ENCODE results near the gene GOLT1A.

GOLT1A gene

GRCh38 chr1:204202481-204202880 is 11.3 kb downstream of the GOLT1A start:
- H3K4me1 ChIP-seq (ENCODE audit: control extremely low read depth in 1 of 4, control insufficient read depth in 4 of 4, insufficient read depth in 4 of 4, low read length in 3 of 4): peaks cover 0 to 9% (median 0%) of the 10 kb centered on the region in 4 experiments
- ChIA-PET CTCF (interaction anchor here (1.3 to 5.9 kb wide), 2 partner anchors 12 to 35 kb away, joined by 4 to 265 read pairs; partner anchors contain the start of gene REN), POLR2A (no interaction called here)
- 100% methylated on average over 2 of the region's 4 CpGs for WGBS (ENCODE audit: insufficient coverage)
- H3K27ac ChIP-seq (ENCODE audit: insufficient read depth in 1 of 2, low read depth in 1 of 2, low read length in 2 of 2, poor library complexity in 1 of 2, severe bottlenecking in 2 of 2): no peak overlapping the region
- H3K4me3 ChIP-seq (ENCODE audit: control insufficient read depth in 1 of 7, extremely low read depth in 1 of 7, insufficient read depth in 4 of 7, low read depth in 2 of 7, low read length in 6 of 7): no peak overlapping the region
- DNase-seq: no peak
- no peaks in the 10 kb centered on the region for H3K36me3 ChIP-seq (ENCODE audit: control insufficient read depth in 4 of 4, insufficient read depth in 4 of 4, low read length in 3 of 4)
- H3K27me3 ChIP-seq (replicated peaks in 2 of 5; ENCODE audit: control insufficient read depth in 4 of 5, insufficient read depth in 5 of 5, low read length in 4 of 5): no peaks in the 10 kb centered on the region
- H3K9me3 ChIP-seq (ENCODE audit: control extremely low read depth in 1 of 5, control insufficient read depth in 4 of 5, insufficient read depth in 2 of 5, low read depth in 1 of 5, low read length in 4 of 5): no peaks in the 10 kb centered on the region

- ChIA-PET CTCF (interaction anchor here (1.9 kb wide), 1 partner anchor 39 kb away, joined by 7 read pairs; no protein-coding TSS in a partner anchor), POLR2A (interaction anchor here (0.5 kb wide), 1 partner anchor 44 kb away, joined by 4 read pairs; no protein-coding TSS in a partner anchor)
- H3K9me3 ChIP-seq (ENCODE audit: control extremely low read depth in 1 of 5, control insufficient read depth in 4 of 5, insufficient read depth in 2 of 5, low read depth in 1 of 5, low read length in 4 of 5): no peaks in the 10 kb centered on the region
- no peaks in the 10 kb centered on the region for H3K27me3 ChIP-seq (replicated peaks in 2 of 5; ENCODE audit: control insufficient read depth in 4 of 5, insufficient read depth in 5 of 5, low read length in 4 of 5)
- WGBS (ENCODE audit: insufficient coverage): 94% methylated on average over 9 of the region's 12 CpGs
- peaks cover 0 to 3% (median 0%) of the 10 kb centered on the region in 4 experiments for H3K4me1 ChIP-seq (ENCODE audit: control extremely low read depth in 1 of 4, control insufficient read depth in 4 of 4, insufficient read depth in 4 of 4, low read length in 3 of 4)
- DNase-seq: no peak
- no peaks in the 10 kb centered on the region for H3K36me3 ChIP-seq (ENCODE audit: control insufficient read depth in 4 of 4, insufficient read depth in 4 of 4, low read length in 3 of 4)
- H3K4me3 ChIP-seq (ENCODE audit: control insufficient read depth in 1 of 7, extremely low read depth in 1 of 7, insufficient read depth in 4 of 7, low read depth in 2 of 7, low read length in 6 of 7): no peak overlapping the region
- H3K27ac ChIP-seq (ENCODE audit: insufficient read depth in 1 of 2, low read depth in 1 of 2, low read length in 2 of 2, poor library complexity in 1 of 2, severe bottlenecking in 2 of 2): no peak overlapping the region
These were observed 12.3 kb downstream of the GOLT1A start for GRCh38 chr1:204201348-204202040.

- POLR2A ChIA-PET: interaction anchor here (0.6 kb wide), 1 partner anchor 1814 kb away, joined by 3 read pairs; no protein-coding TSS in a partner anchor
- no peak for DNase-seq
- CTCF ChIA-PET: interaction anchor here (1.3 to 4.7 kb wide), 4 partner anchors 7 to 164 kb away, joined by 3 to 79 read pairs (median 16); partner anchors contain the start of gene REN
- Histone ChIP-seq H3K9me3 (ENCODE audit: control extremely low read depth in 1 of 5, control insufficient read depth in 4 of 5, insufficient read depth in 2 of 5, low read depth in 1 of 5, low read length in 4 of 5) (no peaks in the 10 kb centered on the region), H3K4me3 (ENCODE audit: control insufficient read depth in 1 of 7, extremely low read depth in 1 of 7, insufficient read depth in 4 of 7, low read depth in 2 of 7, low read length in 6 of 7) (no peak overlapping the region), H3K27ac (ENCODE audit: insufficient read depth in 1 of 2, low read depth in 1 of 2, low read length in 2 of 2, poor library complexity in 1 of 2, severe bottlenecking in 2 of 2) (no peak overlapping the region), H3K4me1 (ENCODE audit: control extremely low read depth in 1 of 4, control insufficient read depth in 4 of 4, insufficient read depth in 4 of 4, low read length in 3 of 4) (peaks cover 0 to 8% (median 5%) of the 10 kb centered on the region in 4 experiments), H3K36me3 (ENCODE audit: control insufficient read depth in 4 of 4, insufficient read depth in 4 of 4, low read length in 3 of 4) (no peaks in the 10 kb centered on the region), H3K27me3 (replicated peaks in 2 of 5; ENCODE audit: control insufficient read depth in 4 of 5, insufficient read depth in 5 of 5, low read length in 4 of 5) (no peaks in the 10 kb centered on the region)
- WGBS (ENCODE audit: insufficient coverage): 92% methylated on average over 5 of the region's 9 CpGs
These were observed 14.2 kb downstream of the GOLT1A start for GRCh38 chr1:204199579-204199978.

GRCh38 chr1:204198348-204199340 is 15.1 kb downstream of the GOLT1A start:
- Histone ChIP-seq H3K4me1 (ENCODE audit: control extremely low read depth in 1 of 4, control insufficient read depth in 4 of 4, insufficient read depth in 4 of 4, low read length in 3 of 4) (peaks cover 0 to 18% (median 10%) of the 10 kb centered on the region in 4 experiments), H3K27ac (ENCODE audit: insufficient read depth in 1 of 2, low read depth in 1 of 2, low read length in 2 of 2, poor library complexity in 1 of 2, severe bottlenecking in 2 of 2) (no peak overlapping the region), H3K36me3 (ENCODE audit: control insufficient read depth in 4 of 4, insufficient read depth in 4 of 4, low read length in 3 of 4) (no peaks in the 10 kb centered on the region), H3K4me3 (ENCODE audit: control insufficient read depth in 1 of 7, extremely low read depth in 1 of 7, insufficient read depth in 4 of 7, low read depth in 2 of 7, low read length in 6 of 7) (no peak overlapping the region), H3K27me3 (replicated peaks in 2 of 5; ENCODE audit: control insufficient read depth in 4 of 5, insufficient read depth in 5 of 5, low read length in 4 of 5) (no peaks in the 10 kb centered on the region), H3K9me3 (ENCODE audit: control extremely low read depth in 1 of 5, control insufficient read depth in 4 of 5, insufficient read depth in 2 of 5, low read depth in 1 of 5, low read length in 4 of 5) (no peaks in the 10 kb centered on the region)
- DNase-seq: peak in 2 of 3 donors; percentile 31 to 41
- ChIA-PET POLR2A (no interaction called here), CTCF (interaction anchor here (0.9 to 4.7 kb wide), 13 partner anchors 8 to 170 kb away, joined by 3 to 79 read pairs (median 4); partner anchors contain the start of genes PLEKHA6 and REN)
- WGBS (ENCODE audit: insufficient coverage): 83% methylated on average over 10 of the region's 18 CpGs

GRCh38 chr1:204197068-204197467 is 16.7 kb downstream of the GOLT1A start:
- H3K4me3 ChIP-seq (ENCODE audit: control insufficient read depth in 1 of 7, extremely low read depth in 1 of 7, insufficient read depth in 4 of 7, low read depth in 2 of 7, low read length in 6 of 7): no peak overlapping the region
- ChIA-PET POLR2A (no interaction called here), CTCF (interaction anchor here (2.8 to 4.7 kb wide), 2 partner anchors 10 to 34 kb away, joined by 26 to 79 read pairs; partner anchors contain the start of gene REN)
- H3K4me1 ChIP-seq (ENCODE audit: control extremely low read depth in 1 of 4, control insufficient read depth in 4 of 4, insufficient read depth in 4 of 4, low read length in 3 of 4): peaks cover 0 to 18% (median 10%) of the 10 kb centered on the region in 4 experiments
- H3K27ac ChIP-seq (ENCODE audit: insufficient read depth in 1 of 2, low read depth in 1 of 2, low read length in 2 of 2, poor library complexity in 1 of 2, severe bottlenecking in 2 of 2): no peak overlapping the region
- H3K9me3 ChIP-seq (ENCODE audit: control extremely low read depth in 1 of 5, control insufficient read depth in 4 of 5, insufficient read depth in 2 of 5, low read depth in 1 of 5, low read length in 4 of 5): no peaks in the 10 kb centered on the region
- no peak for DNase-seq
- 90% methylated on average over 5 of the region's 5 CpGs for WGBS (ENCODE audit: insufficient coverage)
- no peaks in the 10 kb centered on the region for H3K36me3 ChIP-seq (ENCODE audit: control insufficient read depth in 4 of 4, insufficient read depth in 4 of 4, low read length in 3 of 4)
- H3K27me3 ChIP-seq (replicated peaks in 2 of 5; ENCODE audit: control insufficient read depth in 4 of 5, insufficient read depth in 5 of 5, low read length in 4 of 5): no peaks in the 10 kb centered on the region

- no peak within 1 kb of the TSS for H3K27ac ChIP-seq (ENCODE audit: insufficient read depth in 1 of 2, low read depth in 1 of 2, low read length in 2 of 2, poor library complexity in 1 of 2, severe bottlenecking in 2 of 2)
- CTCF ChIA-PET: interaction anchor here (4.7 kb wide), 1 partner anchor 33 kb away, joined by 79 read pairs; the partner anchor contains the start of gene REN
- H3K9me3 ChIP-seq (ENCODE audit: control extremely low read depth in 1 of 5, control insufficient read depth in 4 of 5, insufficient read depth in 2 of 5, low read depth in 1 of 5, low read length in 4 of 5): no peaks in the 10 kb centered on the region
- no peak within 1 kb of the TSS for H3K4me3 ChIP-seq (ENCODE audit: control insufficient read depth in 1 of 7, extremely low read depth in 1 of 7, insufficient read depth in 4 of 7, low read depth in 2 of 7, low read length in 6 of 7)
- no peak for DNase-seq
- H3K36me3 ChIP-seq (ENCODE audit: control insufficient read depth in 4 of 4, insufficient read depth in 4 of 4, low read length in 3 of 4): no peaks in the 10 kb centered on the region
- 93% methylated on average over 12 of the region's 18 CpGs for WGBS (ENCODE audit: insufficient coverage)
- POLR2A ChIA-PET: no interaction called here
- H3K4me1 ChIP-seq (ENCODE audit: control extremely low read depth in 1 of 4, control insufficient read depth in 4 of 4, insufficient read depth in 4 of 4, low read length in 3 of 4): peaks cover 0 to 23% (median 11%) of the 10 kb centered on the region in 4 experiments
- no peaks in the 10 kb centered on the region for H3K27me3 ChIP-seq (replicated peaks in 2 of 5; ENCODE audit: control insufficient read depth in 4 of 5, insufficient read depth in 5 of 5, low read length in 4 of 5)
These were observed 17.6 kb downstream of the GOLT1A start, which contains the start of gene KISS1 for GRCh38 chr1:204196068-204196795. TSS of gene KISS1 (minus strand) at chr1:204196491. CDS start at chr1:204192876, 3,615 bp downstream.

All from common myeloid progenitor, CD34-positive (primary cell).